Effector CD4-positive, alpha-beta T cell (primary cell): ENCODE data around the gene IL4R.
"Not testable (repeated sequence)": the region's sequence is repeated elsewhere in the genome, so short reads cannot be mapped to it uniquely, and the experiment has no call there.

Source experiments
- DNase-seq: peaks from one replicate; pipeline ENCODE4 v3.0.0-alpha.2; 2020

IL4R gene

GRCh38 chr16:27315333-27316037 is 1.7 kb downstream of the IL4R start:
- peak; percentile 38 for DNase-seq

GRCh38 chr16:27316038-27316680 is 2.4 kb downstream of the IL4R start:
- no peak for DNase-seq

- DNase-seq, result peak; percentile 11
Observed at GRCh38 chr16:27317320-27317719, 3.5 kb downstream of the IL4R start.

- peak; percentile 33 for DNase-seq
Observed at GRCh38 chr16:27317738-27318391, 4.1 kb downstream of the IL4R start.

GRCh38 chr16:27318392-27319256 is 4.8 kb downstream of the IL4R start:
- peak; percentile 38 for DNase-seq

- DNase-seq, result no peak
Observed at GRCh38 chr16:27319257-27319965, 5.6 kb downstream of the IL4R start.

- DNase-seq, result no peak
Observed at GRCh38 chr16:27320261-27321012, 6.7 kb downstream of the IL4R start.

GRCh38 chr16:27321013-27321915 is 7.5 kb downstream of the IL4R start:
- DNase-seq, result no peak

GRCh38 chr16:27322858-27323780 is 9.3 kb downstream of the IL4R start:
- no peak for DNase-seq

GRCh38 chr16:27323781-27324561 is 10.2 kb downstream of the IL4R start:
- no peak for DNase-seq

GRCh38 chr16:27324851-27325301 is 11.1 kb downstream of the IL4R start:
- DNase-seq, result no peak

GRCh38 chr16:27325736-27326135 is 12.0 kb downstream of the IL4R start:
- DNase-seq, result no peak

GRCh38 chr16:27326251-27326650 is 12.5 kb downstream of the IL4R start:
- DNase-seq, result no peak

GRCh38 chr16:27326738-27327585 is 13.2 kb downstream of the IL4R start:
- DNase-seq, result peak; percentile 23

GRCh38 chr16:27327586-27327915 is 13.8 kb downstream of the IL4R start:
- DNase-seq, result no peak

- DNase-seq, result no peak
Observed at GRCh38 chr16:27328937-27329336, 15.2 kb downstream of the IL4R start.

- DNase-seq, result not testable (repeated sequence)
Observed at GRCh38 chr16:27329376-27330079, 15.8 kb downstream of the IL4R start.
